ENCODE data around the gene COBL. TPM values are rescaled to one million over a fixed set of nuclear protein-coding genes. Genes with fewer than 3 reads are reported as not detected.

The COBL gene
- polyA plus RNA-seq, 1 donor from 2014 or later: not detected

DNA sequence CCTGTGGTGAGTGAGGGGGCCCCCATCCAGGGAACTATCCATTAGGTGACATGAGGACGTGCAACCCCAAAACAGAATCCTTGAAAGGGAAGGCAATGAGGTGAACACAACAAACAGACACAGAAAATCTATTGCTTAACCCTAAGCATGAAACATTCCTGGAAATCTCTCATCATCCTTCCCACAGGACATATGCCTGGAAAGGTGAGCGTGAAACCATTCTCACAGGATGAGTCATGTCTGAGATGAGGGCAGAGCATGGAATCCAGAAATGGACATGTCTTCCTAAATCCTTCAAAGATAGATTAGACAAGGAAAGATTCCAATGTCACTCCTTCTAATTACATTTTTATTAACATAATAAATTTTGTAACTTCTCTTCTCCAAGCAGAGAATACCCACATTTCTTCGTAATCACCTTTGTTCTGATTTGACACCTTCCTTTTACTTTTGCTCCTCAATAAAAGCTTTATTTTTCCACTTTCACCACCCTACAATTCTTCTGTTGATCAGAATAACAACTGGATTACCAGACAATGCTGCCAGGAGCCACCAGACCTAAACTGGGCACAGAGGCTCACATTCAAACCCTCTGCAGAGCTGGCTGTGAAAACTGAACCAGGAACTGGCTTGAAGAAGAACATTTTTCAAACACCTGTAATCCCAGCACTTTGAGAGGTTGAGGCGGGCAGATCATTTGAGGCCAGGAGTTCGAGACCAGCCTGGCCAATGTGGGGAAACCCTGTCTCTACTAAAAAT is 67.2 kb downstream of the COBL start:
- Mint-ChIP-seq H3K4me1 (no peaks in the 10 kb centered on the region), H3K27ac (no peak overlapping the region), H3K4me3 (no peak overlapping the region), H3K9me3 (no peaks in the 10 kb centered on the region), H3K27me3 (peaks cover 1% of the 10 kb centered on the region), H3K36me3 (peaks cover 3% of the 10 kb centered on the region)

DNA sequence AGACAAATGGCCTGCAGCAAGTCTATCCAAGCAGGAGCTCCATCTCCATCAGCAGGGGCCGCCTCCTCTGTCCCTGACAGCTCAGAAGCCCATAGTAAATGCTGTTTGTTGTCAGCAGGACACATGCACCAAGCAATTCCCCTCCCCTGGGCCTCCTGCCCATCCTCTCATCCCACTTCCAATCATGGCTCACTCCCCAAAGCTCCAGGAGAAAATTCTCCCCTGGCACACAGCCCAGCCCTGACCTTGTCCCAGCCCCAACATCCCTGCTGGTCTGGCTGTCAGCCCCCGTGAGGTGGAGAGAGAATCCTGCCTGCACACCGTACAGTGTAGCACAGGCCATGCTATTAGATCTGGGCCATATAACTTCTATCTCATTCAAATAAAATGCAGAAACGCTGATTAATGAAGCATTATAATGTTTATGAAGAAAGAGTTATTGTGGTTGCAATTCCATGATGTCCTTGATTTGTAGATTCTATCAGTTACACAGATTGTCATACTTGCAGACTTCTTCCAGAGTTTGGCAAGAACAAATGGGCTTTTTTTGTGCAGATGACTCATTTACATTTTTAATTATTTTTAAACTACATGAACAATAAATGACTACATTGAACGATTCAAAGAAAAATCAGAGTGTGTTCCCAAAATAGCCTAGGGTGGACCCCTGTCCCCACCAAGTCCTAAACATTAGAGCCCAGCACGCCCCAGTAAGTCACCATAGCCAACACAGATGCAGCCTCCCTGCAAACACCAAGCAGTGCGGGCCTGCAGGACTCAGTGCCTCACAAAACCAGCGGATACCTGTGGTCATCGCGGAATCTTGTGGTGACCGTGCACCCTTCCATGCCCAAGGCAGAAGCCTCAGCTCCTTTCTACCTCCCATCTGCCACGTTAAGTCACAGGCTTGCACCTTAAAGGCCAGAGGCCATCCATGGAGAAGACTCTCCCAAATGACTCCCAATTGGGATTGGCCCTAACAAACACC is 70.1 kb downstream of the COBL start:
- H3K27ac Mint-ChIP-seq: no peak overlapping the region
- H3K36me3 Mint-ChIP-seq: peaks cover 3% of the 10 kb centered on the region
- H3K4me3 Mint-ChIP-seq: peak overlapping the region in 1 of 4 donors; percentile 68
- H3K4me1 Mint-ChIP-seq: no peaks in the 10 kb centered on the region
- peaks cover 4% of the 10 kb centered on the region for H3K27me3 Mint-ChIP-seq
- no peaks in the 10 kb centered on the region for H3K9me3 Mint-ChIP-seq

DNA sequence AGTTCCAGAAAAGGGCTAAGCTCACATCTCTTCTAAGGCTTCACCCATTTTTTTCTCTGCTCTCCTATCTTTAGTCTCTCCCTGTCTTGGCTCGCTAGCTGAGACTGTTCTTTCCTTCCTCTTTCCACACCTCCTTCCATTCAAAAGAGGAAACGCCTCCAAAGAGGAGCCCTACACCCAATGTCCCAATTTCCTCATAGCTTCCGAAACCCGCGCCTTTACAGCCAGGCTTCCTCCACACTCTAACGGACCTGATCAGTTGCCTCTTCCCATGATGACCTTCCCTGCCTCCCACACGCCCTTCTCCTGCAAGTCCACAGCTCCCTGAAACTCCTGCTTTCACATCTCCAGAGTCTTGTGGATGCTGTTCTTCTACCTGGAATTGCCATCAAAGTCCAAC is 71.7 kb downstream of the COBL start:
- Mint-ChIP-seq H3K27me3 (peaks cover 4% of the 10 kb centered on the region), H3K4me1 (no peaks in the 10 kb centered on the region), H3K4me3 (no peak overlapping the region), H3K27ac (no peak overlapping the region), H3K9me3 (no peaks in the 10 kb centered on the region), H3K36me3 (peaks cover 3% of the 10 kb centered on the region)

DNA sequence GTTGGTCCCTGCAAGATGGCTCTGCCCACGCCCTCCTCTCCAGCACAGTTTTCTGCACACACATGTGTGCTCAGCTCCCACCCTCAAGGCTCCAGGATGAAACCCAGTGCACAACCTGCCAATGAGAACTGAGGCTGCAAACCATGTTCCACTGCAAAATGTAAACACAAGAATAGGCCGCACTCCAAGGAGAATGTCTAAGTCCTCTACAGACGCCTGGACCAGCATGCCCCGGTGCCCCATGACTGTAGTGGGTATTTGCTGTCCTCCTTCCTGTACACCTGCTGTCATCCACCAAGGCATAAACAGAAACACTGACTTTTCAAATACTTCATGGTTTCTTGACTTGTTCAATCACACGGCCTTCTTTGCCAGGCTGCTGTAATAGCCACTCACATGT is 72.6 kb downstream of the COBL start:
- H3K27me3 Mint-ChIP-seq: peaks cover 4% of the 10 kb centered on the region
- no peaks in the 10 kb centered on the region for H3K4me1 Mint-ChIP-seq
- H3K36me3 Mint-ChIP-seq: peaks cover 3% of the 10 kb centered on the region
- no peak overlapping the region for H3K4me3 Mint-ChIP-seq
- no peak overlapping the region for H3K27ac Mint-ChIP-seq
- H3K9me3 Mint-ChIP-seq: peaks cover 0 to 2% (median 0%) of the 10 kb centered on the region in 3 donors

DNA sequence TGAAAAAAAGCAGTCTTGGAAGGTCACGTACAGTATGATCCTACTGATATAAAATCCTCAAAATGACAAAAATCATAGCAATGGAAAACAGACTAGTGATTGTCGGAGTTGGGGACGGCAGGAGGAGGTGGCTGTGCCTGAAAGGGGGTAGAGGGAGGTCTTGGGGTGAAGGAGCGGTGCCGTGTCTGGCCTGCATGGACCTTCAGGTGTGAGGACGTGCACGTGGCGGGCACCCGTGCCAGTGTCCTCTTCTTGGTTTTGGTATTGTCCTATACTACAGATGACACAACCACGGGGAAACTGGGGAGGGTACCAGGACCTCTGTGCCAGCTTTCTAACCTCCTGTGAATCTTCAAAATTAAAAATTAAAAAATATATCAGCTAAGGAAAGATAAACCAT is 73.0 kb downstream of the COBL start:
- Mint-ChIP-seq H3K9me3 (peaks cover 0 to 2% (median 0%) of the 10 kb centered on the region in 3 donors), H3K4me3 (no peak overlapping the region), H3K36me3 (peaks cover 3% of the 10 kb centered on the region), H3K27ac (no peak overlapping the region), H3K4me1 (no peaks in the 10 kb centered on the region), H3K27me3 (peaks cover 4% of the 10 kb centered on the region)

DNA sequence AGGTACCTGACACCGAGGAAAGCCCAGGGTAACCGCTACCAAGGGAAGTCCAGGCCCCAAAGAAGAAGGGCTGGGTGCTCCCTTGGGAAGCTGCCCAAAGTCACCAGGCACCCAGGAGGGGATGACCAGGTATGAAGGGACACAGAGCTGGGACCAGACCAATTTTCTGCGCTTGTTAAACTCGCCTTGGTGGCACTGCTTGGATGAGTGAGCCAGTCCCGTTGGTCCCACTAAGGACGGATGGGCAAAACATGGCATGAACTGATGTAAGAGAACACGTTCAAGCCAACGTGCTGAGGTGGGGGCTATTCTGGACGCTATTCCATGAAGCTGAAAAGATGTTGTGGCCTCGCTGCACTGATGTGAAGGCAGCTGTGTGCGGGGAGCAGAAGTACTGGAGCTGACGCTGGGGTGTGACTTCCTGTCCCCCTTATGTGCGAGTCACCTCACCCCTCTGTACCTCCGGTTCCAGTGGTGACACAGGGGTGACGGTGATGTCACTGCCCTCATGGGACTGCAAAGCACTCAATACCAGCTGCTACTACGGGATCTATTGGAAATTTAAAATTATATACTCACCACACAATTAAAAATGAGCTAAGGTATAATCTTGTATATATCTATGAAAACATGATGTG is 73.6 kb downstream of the COBL start:
- peaks cover 4% of the 10 kb centered on the region for H3K27me3 Mint-ChIP-seq
- no peak overlapping the region for H3K4me3 Mint-ChIP-seq
- H3K9me3 Mint-ChIP-seq: peaks cover 0 to 2% (median 0%) of the 10 kb centered on the region in 3 donors
- no peak overlapping the region for H3K27ac Mint-ChIP-seq
- no peaks in the 10 kb centered on the region for H3K4me1 Mint-ChIP-seq
- H3K36me3 Mint-ChIP-seq: peaks cover 3% of the 10 kb centered on the region

DNA sequence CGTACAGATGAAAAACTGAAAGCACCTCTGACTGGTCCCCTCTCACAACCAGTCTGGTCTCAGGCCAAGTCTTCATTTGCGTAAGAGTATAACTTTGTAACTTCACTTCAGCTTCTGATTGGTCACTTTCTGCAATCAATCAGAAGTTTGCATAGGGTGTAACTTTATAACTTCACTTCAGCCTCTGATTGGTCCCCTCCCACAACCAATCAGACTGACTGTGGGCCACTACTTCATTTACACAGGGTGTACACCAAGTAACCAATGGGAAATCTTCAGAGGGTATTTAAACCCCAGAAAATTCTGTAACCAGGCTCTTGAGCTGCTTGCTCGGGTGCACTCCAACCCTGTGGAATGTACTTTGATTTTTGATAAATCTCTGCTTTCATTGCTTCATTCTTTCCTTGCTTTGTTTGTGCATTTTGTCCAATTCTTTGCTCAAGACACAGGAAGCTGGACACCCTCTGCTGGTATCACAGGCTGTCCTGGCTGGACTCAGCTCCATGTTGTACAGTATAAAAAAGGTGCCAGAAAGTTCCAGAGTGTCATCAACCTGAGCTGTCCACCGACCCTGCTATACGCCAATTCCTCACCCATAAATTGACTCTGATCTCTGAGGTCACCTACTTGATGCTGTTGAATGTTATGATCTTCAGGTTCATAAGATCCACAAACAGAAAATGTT is 74.5 kb downstream of the COBL start:
- Mint-ChIP-seq H3K9me3 (peaks cover 0 to 2% (median 0%) of the 10 kb centered on the region in 3 donors), H3K4me3 (no peak overlapping the region), H3K4me1 (no peaks in the 10 kb centered on the region), H3K36me3 (no peaks in the 10 kb centered on the region), H3K27me3 (peaks cover 4% of the 10 kb centered on the region), H3K27ac (no peak overlapping the region)

DNA sequence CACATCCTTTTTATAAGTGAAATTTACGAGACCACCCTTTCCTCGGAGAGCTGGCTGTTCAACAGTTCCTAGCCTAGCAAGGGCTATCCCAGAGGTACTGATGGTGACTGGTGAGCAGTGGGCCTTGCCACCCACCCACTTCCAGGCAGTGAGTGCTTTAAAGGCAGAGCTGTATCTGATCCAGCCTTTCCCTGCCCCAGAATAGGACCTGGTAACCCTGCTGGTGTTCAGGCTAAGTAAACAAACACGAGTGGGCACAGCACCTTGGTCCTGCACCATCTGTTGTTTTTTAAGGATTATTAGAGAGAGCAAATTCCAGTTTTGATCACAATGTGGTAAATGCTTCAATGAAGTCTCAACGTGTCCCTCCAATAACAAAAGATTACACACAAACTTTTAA is 75.7 kb downstream of the COBL start:
- H3K27ac Mint-ChIP-seq: no peak overlapping the region
- no peaks in the 10 kb centered on the region for H3K4me1 Mint-ChIP-seq
- H3K36me3 Mint-ChIP-seq: no peaks in the 10 kb centered on the region
- no peak overlapping the region for H3K4me3 Mint-ChIP-seq
- H3K27me3 Mint-ChIP-seq: peaks cover 4% of the 10 kb centered on the region
- peaks cover 0 to 2% (median 0%) of the 10 kb centered on the region in 3 donors for H3K9me3 Mint-ChIP-seq

DNA sequence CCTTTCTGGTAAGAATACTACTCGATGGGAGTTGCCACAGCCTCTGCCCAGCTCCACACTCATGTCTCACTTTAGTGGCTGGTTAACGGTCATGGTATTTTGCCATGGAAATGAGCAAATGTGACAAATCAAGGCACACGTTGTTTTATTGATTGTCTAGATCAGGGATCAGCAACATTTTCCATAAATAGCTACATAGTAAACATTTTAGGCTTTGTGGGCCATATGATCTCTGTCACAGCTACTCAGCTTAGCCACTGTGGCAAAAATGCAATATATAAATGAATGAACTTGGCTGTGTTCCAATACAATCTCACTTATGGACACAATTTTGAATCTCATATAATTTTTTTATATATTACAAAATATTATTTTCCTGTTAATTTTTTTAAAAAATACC is 76.9 kb downstream of the COBL start:
- Mint-ChIP-seq H3K4me3 (no peak overlapping the region), H3K9me3 (peaks cover 0 to 2% (median 0%) of the 10 kb centered on the region in 3 donors), H3K4me1 (peaks cover 0 to under 1% (median 0%) of the 10 kb centered on the region in 3 donors), H3K27me3 (peaks cover 3% of the 10 kb centered on the region), H3K27ac (no peak overlapping the region), H3K36me3 (no peaks in the 10 kb centered on the region)

DNA sequence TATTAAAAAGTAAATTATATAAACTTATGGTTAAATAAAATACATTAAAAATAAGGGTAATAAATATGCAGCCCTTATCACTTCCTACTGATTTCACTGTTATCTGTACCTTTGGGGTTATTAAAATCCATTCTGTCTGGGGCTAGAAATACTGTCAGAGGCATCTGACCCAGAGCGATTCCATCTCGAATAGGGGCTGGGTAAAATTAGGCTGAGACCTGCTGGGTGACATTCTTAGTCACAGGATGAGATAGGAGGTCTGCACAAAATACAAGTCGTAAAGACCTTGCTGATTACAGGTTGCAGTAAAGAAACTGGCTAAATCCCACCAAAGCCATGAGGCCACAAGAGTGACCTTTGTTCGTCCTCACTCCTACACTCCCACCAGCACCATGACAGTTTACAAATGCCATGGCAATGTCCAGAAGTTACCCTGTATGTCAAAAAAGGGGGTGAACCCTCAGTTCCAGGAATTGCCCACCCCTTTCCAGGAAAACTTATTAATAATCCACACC is 77.6 kb downstream of the COBL start:
- Mint-ChIP-seq H3K9me3 (peaks cover 0 to 2% (median 0%) of the 10 kb centered on the region in 3 donors), H3K36me3 (no peaks in the 10 kb centered on the region), H3K27ac (peak overlapping the region in 1 of 3 donors; percentile 28), H3K4me3 (no peak overlapping the region), H3K4me1 (peaks cover 0 to 1% (median 0%) of the 10 kb centered on the region in 3 donors), H3K27me3 (peaks cover 3% of the 10 kb centered on the region)

DNA sequence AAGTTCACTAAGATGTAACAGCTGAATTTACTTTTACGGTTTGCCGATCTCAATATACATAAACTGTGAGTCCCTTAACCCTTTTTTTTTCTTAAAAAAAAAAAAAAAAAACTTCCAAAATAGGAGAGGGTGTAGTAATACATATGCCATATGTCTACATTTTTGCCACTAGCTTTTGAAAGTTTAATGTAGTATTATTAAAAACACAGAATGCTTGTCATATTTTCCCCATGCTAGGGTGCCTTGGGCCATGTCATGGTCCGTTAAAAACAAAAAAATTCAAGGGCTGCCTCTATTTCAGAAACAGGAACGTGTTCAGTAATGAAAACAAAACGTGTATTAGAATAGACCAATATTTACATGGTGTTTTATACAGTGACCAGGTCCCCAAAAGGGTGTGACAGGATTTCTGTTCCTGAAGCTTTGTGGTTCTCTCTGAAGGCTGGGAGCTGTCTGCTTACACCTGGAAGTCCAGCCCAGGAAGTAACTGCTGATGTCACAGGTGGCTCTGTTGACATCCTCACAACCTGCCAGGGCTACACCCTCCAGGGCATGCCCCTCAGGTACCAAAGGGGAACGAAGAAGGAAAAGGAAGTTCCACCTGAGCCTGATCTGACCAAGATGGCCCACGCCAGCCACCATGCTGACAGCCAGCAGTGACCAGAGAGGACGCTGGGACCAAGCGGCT is 79.0 kb downstream of the COBL start:
- H3K27ac Mint-ChIP-seq: no peak overlapping the region
- H3K4me3 Mint-ChIP-seq: no peak overlapping the region
- no peaks in the 10 kb centered on the region for H3K36me3 Mint-ChIP-seq
- H3K27me3 Mint-ChIP-seq: no peaks in the 10 kb centered on the region
- peaks cover 0 to 1% (median 0%) of the 10 kb centered on the region in 3 donors for H3K4me1 Mint-ChIP-seq
- peaks cover 0 to 2% (median 0%) of the 10 kb centered on the region in 3 donors for H3K9me3 Mint-ChIP-seq

DNA sequence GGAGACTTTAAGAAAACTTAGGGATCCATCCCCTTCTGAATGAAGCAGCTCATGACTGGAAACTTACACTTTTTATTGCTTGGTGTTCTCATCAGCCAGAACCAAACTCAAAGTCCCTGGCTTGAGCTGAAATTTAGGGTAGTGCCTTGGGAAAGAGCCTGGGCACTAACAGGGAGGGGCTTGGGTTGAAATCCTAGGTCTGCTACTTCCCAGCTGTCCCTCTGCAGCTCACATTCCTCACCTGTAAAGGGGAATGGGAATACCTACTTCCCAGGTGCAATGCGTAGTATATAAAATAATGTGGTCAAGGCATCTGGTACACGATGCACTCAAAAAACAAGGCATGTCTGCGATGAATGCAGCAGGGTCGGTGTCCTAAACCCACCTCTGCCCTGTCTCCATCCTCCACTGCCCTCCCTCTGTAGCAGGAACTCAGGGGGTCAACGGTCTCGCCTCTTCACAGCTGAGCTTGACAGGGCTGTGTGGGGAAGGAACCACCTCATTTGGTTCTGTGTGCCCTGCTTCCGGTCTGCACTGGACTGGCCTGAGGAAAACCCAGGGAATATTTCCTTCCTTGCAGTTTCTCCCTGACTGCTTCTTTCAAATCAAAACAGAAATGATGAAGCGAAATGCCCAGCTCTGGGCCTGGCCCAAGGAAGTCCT is 80.0 kb downstream of the COBL start:
- H3K36me3 Mint-ChIP-seq: no peaks in the 10 kb centered on the region
- H3K27me3 Mint-ChIP-seq: no peaks in the 10 kb centered on the region
- no peak overlapping the region for H3K27ac Mint-ChIP-seq
- H3K9me3 Mint-ChIP-seq: peaks cover 0 to 2% (median 0%) of the 10 kb centered on the region in 3 donors
- H3K4me1 Mint-ChIP-seq: peaks cover 0 to 1% (median 0%) of the 10 kb centered on the region in 3 donors
- H3K4me3 Mint-ChIP-seq: no peak overlapping the region

DNA sequence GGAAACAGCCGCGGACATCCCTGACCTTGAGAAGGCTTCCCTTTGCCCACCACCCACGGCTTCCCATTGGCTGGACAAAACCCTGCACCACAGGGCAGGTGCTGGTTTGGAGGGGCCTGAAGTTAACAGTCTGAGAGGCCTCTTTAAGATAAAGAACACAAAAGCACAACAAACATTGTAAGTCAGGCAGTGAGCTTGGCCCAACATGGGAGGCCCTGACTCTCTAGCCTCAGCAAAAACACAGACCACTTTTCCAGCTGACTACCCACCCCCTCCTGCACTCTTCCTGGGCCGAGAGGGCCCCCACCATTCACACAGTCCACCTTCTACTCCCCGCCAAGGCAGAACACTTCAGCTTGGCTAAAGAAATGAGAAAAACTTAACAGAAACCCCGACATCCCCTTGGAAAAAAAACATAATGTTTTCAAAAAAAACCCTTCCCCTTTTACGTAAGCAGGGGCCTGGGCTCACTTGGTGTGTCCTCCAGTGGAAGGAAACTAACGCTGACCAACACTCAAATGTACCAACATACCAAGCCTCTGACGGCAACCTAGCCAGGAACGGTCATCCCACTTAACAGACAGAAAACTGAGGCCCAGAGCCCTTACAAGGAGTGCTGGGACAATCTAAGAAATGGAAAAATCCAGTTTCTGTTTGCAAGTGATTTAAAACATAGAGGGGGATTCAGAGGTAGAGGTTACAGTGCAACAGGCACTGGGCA is 80.9 kb downstream of the COBL start:
- Mint-ChIP-seq H3K4me1 (peaks cover 0 to 1% (median 0%) of the 10 kb centered on the region in 3 donors), H3K9me3 (peaks cover 0 to 2% (median 0%) of the 10 kb centered on the region in 3 donors), H3K4me3 (no peak overlapping the region), H3K27ac (no peak overlapping the region), H3K36me3 (no peaks in the 10 kb centered on the region), H3K27me3 (no peaks in the 10 kb centered on the region)
